Sigmoid colon (tissue), 4 donors: ENCODE results near the gene STRADA.

Experiments
- CTCF ChIP-seq, 4 experiments: fragments of 450-650 bp in 3 of 4; fragments of 200-600 bp in 1 of 4; IDR thresholded peaks; one replicate each; pipeline ENCODE4 v1.5.1; 2016 to 2019; ENCODE audit warnings: antibody characterized with exemption in 4 of 4, mild to moderate bottlenecking in 3 of 4, moderate library complexity in 2 of 4
- POLR2A ChIP-seq, 2 donors: fragments of 450-650 bp; IDR thresholded peaks; one replicate each; pipeline ENCODE4 v1.6.1; 2016; ENCODE audit warnings: antibody characterized with exemption in 2 of 2, mild to moderate bottlenecking in 2 of 2, moderate library complexity in 2 of 2
- POLR2AphosphoS5 ChIP-seq, 4 donors: sonication (generic); formaldehyde crosslinking; IDR thresholded peaks; one replicate each; pipeline ENCODE4 v1.6.1; 2017; ENCODE audit warnings: antibody characterized with exemption in 4 of 4

- TF ChIP-seq CTCF (IDR thresholded peaks at IDR 0.05) (no peak), POLR2AphosphoS5 (IDR thresholded peaks at IDR 0.05) (no peak), POLR2A (IDR thresholded peaks at IDR 0.05) (no peak)
Measured at GRCh38 chr17:63740464-63741142, 996 bp downstream of the STRADA start.
